ENCODE measurements around the gene PER3. TPM values are rescaled to one million over a fixed set of nuclear protein-coding genes. Genes with fewer than 3 reads are reported as not detected.

The PER3 gene
- total and polyA plus RNA-seq, 9 of the 15 experiments (the other 6 are each of a cell fraction or from before 2014, with no cell fraction given) = 11.9 to 22.5 (median 14.6) TPM

GRCh38 chr1:7826363-7826762 lies 42.3 kb downstream of the PER3 start (continued):
- TF ChIP-seq PBX2 (CRISPR knock-in tag; IDR thresholded peaks at IDR 0.05; ENCODE audit: low read depth) = no peak
- TF ChIP-seq PBX2 (tag; conservative IDR thresholded peaks at IDR 0.05; ENCODE audit: low read depth) = peak; percentile 15; the same call in 1 of the 2 replicates
- peak; percentile 52 to 68 for TF ChIP-seq E2F6 (IDR thresholded peaks at IDR 0.05; ENCODE audit: borderline replicate concordance in 1 of 2, extremely low read depth in 1 of 2, insufficient read depth in 1 of 2, insufficient read length in 1 of 2, low read depth in 1 of 2, low read length in 1 of 2, poor library complexity in 1 of 2, severe bottlenecking in 1 of 2)
- no peak for TF ChIP-seq CBFA2T2 (conservative IDR thresholded peaks at IDR 0.05)

All from K562 (cell line).